Aorta (tissue), 5 donors: ENCODE results near the gene MAGOHB. TPM values are rescaled to one million over a fixed set of nuclear protein-coding genes. Genes with fewer than 3 reads are reported as not detected.
"Not testable (repeated sequence)": the region's sequence is repeated elsewhere in the genome, so short reads cannot be mapped to it uniquely, and the experiment has no call there.

ENCODE experiments used
- ATAC-seq: fragments of 200-7000 bp; cut with Tn5 transposase; one replicate; pipeline ENCODE4 v1.9.1; 2022; ENCODE audit warnings: moderate library complexity; ENCODE audit not compliant: low FRiP score
- DNase-seq, 2 donors: peaks; one replicate each; pipeline ENCODE4 v3.0.0-alpha.2; 2020
- H3K27ac ChIP-seq, 2 donors: one replicate each; pipeline ENCODE4 v1.5.1; 2013; ENCODE audit warnings: low read length in 2 of 2, mild to moderate bottlenecking in 2 of 2, moderate library complexity in 2 of 2, control low read depth in 1 of 2, inconsistent platforms in 1 of 2, low read depth in 1 of 2
- H3K27me3 ChIP-seq, 2 donors: one replicate each; pipeline ENCODE4 v1.6.1; 2013; ENCODE audit warnings: control low read depth in 1 of 2, low read length in 1 of 2, mild to moderate bottlenecking in 1 of 2, moderate library complexity in 1 of 2; ENCODE audit not compliant: insufficient read depth in 2 of 2, control insufficient read depth in 1 of 2
- H3K36me3 ChIP-seq, 2 donors: one replicate each; pipeline ENCODE4 v1.6.1; 2013; ENCODE audit warnings: control low read depth in 1 of 2, low read length in 1 of 2, mild to moderate bottlenecking in 1 of 2; ENCODE audit not compliant: insufficient read depth in 2 of 2, control insufficient read depth in 1 of 2
- H3K4me1 ChIP-seq, 2 donors: one replicate each; pipeline ENCODE4 v1.6.1; 2013; ENCODE audit warnings: low read length in 2 of 2, control low read depth in 1 of 2, mild to moderate bottlenecking in 1 of 2, moderate library complexity in 1 of 2; ENCODE audit not compliant: insufficient read depth in 2 of 2, control insufficient read depth in 1 of 2
- H3K4me3 ChIP-seq, 2 donors: one replicate each; pipeline ENCODE4 v1.5.1; 2013; ENCODE audit warnings: low read length in 2 of 2, control low read depth in 1 of 2, mild to moderate bottlenecking in 1 of 2
- H3K9me3 ChIP-seq: one replicate; pipeline ENCODE4 v1.6.1; 2013; ENCODE audit warnings: mild to moderate bottlenecking, low read length; ENCODE audit not compliant: control insufficient read depth
- WGBS, 2 donors: extraction: QIAGEN DNeasy Blood & Tissue Kit; methylation state at CpG; one replicate each; pipeline ENCODE4 v1.1.7; 2013; 5-methylcytosine and 5-hydroxymethylcytosine counted together
- intact Hi-C, 2 donors: fragments of 100-400 bp; cut with DNase I; formaldehyde crosslinking; loops; one replicate each; pipeline versions ENCODE4 v1.14.2 to v1.15.0; 2022
- polyA plus RNA-seq, 2 donors: library from polyadenylated mRNA; stranded (reverse); fragments of 200-250 nt; gene quantifications; one replicate each; pipeline ENCODE4 v1.2.3, GENCODE V29; 2013
- total RNA-seq, 2 donors: library from RNA; stranded (reverse); fragmentation: NEBNext Ultra II Directional; extraction: Animal tissue kit (Norgen Biotek cat#: 25700); gene quantifications; one replicate each; pipeline ENCODE4 v1.2.1, GENCODE V29; 2021
- donor health status: healthy with polysubstance abuse.
- donor health status: Bipolar disorder and iron deficiency.
- donor health status: DM: no; HTN: no; CAD: no.
- donor health status: DM: no; HTN: no; CAD: no.
- donor health status: DM: yes; HTN: yes; CAD: no.

Gene MAGOHB
- total and polyA plus RNA-seq, 4 donors: 13.6 to 27.4 (median 17.2) TPM

- H3K4me3 ChIP-seq: no peak overlapping the region
- DNase-seq: no peak
- H3K36me3 ChIP-seq: no peaks in the 10 kb centered on the region
- 79 to 80% methylated on average over 10 of the region's 10 CpGs for WGBS, 2 donors
- intact Hi-C loops: no loop called here
- no peak overlapping the region for H3K27ac ChIP-seq
- ATAC-seq: no peak
- H3K4me1 ChIP-seq: no peaks in the 10 kb centered on the region
- H3K27me3 ChIP-seq: no peaks in the 10 kb centered on the region
- no peaks in the 10 kb centered on the region for H3K9me3 ChIP-seq
These were observed 6.8 kb upstream of the MAGOHB start for GRCh38 chr12:10620078-10620779.

GRCh38 chr12:10618338-10618987 is 5.1 kb upstream of the MAGOHB start:
- Histone ChIP-seq H3K4me1 (peaks cover 0 to 3% of the 10 kb centered on the region in 2 donors), H3K36me3 (no peaks in the 10 kb centered on the region), H3K9me3 (no peaks in the 10 kb centered on the region), H3K27ac (no peak overlapping the region), H3K27me3 (no peaks in the 10 kb centered on the region), H3K4me3 (no peak overlapping the region)
- ATAC-seq (no peak), DNase-seq (no peak)
- 70 to 73% methylated on average over 5 of the region's 5 CpGs for WGBS, 2 donors
- intact Hi-C loops: loop anchor here (10.0 kb wide), 2 partner anchors 106 to 866 kb away; partner anchors contain the start of gene YBX3 (in 2 of the 2)

- WGBS, 2 donors: 78 to 79% methylated on average over 6 of the region's 6 CpGs
- intact Hi-C loops: loop anchor here (10.0 kb wide), 2 partner anchors 107 to 867 kb away; partner anchors contain the start of gene YBX3 (in 2 of the 2)
- H3K4me3 ChIP-seq: no peak overlapping the region
- H3K27me3 ChIP-seq: no peaks in the 10 kb centered on the region
- H3K4me1 ChIP-seq: peaks cover 0 to 3% of the 10 kb centered on the region in 2 donors
- DNase-seq: no peak
- no peaks in the 10 kb centered on the region for H3K9me3 ChIP-seq
- ATAC-seq: no peak
- no peak overlapping the region for H3K27ac ChIP-seq
- H3K36me3 ChIP-seq: no peaks in the 10 kb centered on the region
These were observed 4.5 kb upstream of the MAGOHB start for GRCh38 chr12:10617863-10618262.

GRCh38 chr12:10615532-10615931 is 2.1 kb upstream of the MAGOHB start:
- intact Hi-C loops: loop anchor here (10.0 kb wide), 2 partner anchors 109 to 869 kb away; partner anchors contain the start of gene YBX3 (in 2 of the 2)
- WGBS, 2 donors: 68 to 77% methylated on average over 4 of the region's 4 CpGs
- H3K9me3 ChIP-seq: no peaks in the 10 kb centered on the region
- H3K27ac ChIP-seq: no peak overlapping the region
- H3K4me1 ChIP-seq: peaks cover 0 to 3% of the 10 kb centered on the region in 2 donors
- H3K27me3 ChIP-seq: no peaks in the 10 kb centered on the region
- no peaks in the 10 kb centered on the region for H3K36me3 ChIP-seq
- ATAC-seq (no peak), DNase-seq (no peak)
- H3K4me3 ChIP-seq: no peak overlapping the region

GRCh38 chr12:10614056-10614370 is 604 bp upstream of the MAGOHB start:
- peak overlapping the region; percentile 73 to 93 for H3K4me3 ChIP-seq
- peaks cover 0 to 3% of the 10 kb centered on the region in 2 donors for H3K4me1 ChIP-seq
- H3K27me3 ChIP-seq: no peaks in the 10 kb centered on the region
- ATAC-seq: no peak
- 18 to 22% methylated on average over 4 of the region's 4 CpGs for WGBS, 2 donors
- H3K9me3 ChIP-seq: no peaks in the 10 kb centered on the region
- H3K27ac ChIP-seq: peak overlapping the region in 1 of 2 donors; percentile 24
- H3K36me3 ChIP-seq: no peaks in the 10 kb centered on the region
- intact Hi-C loops: loop anchor here (5.0 to 10.0 kb wide), 3 partner anchors 111 to 871 kb away; partner anchors contain the start of gene YBX3 (in 2 of the 2)
- DNase-seq: no peak

- peak; percentile 20 for ATAC-seq
- peak overlapping the region in 1 of 2 donors; percentile 9 for H3K27ac ChIP-seq
- H3K4me1 ChIP-seq: peaks cover 0 to 3% of the 10 kb centered on the region in 2 donors
- H3K27me3 ChIP-seq: no peaks in the 10 kb centered on the region
- DNase-seq: no peak
- no peaks in the 10 kb centered on the region for H3K36me3 ChIP-seq
- peak overlapping the region; percentile 33 to 93 for H3K4me3 ChIP-seq
- intact Hi-C loops: loop anchor here (1.0 to 10.0 kb wide), 4 partner anchors 112 to 872 kb away; partner anchors contain the start of gene YBX3 (in 2 of the 2)
- no peaks in the 10 kb centered on the region for H3K9me3 ChIP-seq
- WGBS, 2 donors: 0 to 1% methylated on average over 6 of the region's 6 CpGs
These were observed 443 bp downstream of the MAGOHB start for GRCh38 chr12:10612984-10613348.

- H3K9me3 ChIP-seq: no peaks in the 10 kb centered on the region
- H3K27me3 ChIP-seq: no peaks in the 10 kb centered on the region
- peaks cover 0 to 3% of the 10 kb centered on the region in 2 donors for H3K4me1 ChIP-seq
- intact Hi-C loops: loop anchor here (5.0 to 10.0 kb wide), 3 partner anchors 113 to 873 kb away; partner anchors contain the start of gene YBX3 (in 2 of the 2)
- WGBS, 2 donors: 63 to 71% methylated on average over 6 of the region's 6 CpGs
- ATAC-seq (no peak), DNase-seq (peak in 1 of 2 donors; percentile 48)
- H3K36me3 ChIP-seq: no peaks in the 10 kb centered on the region
- H3K4me3 ChIP-seq: no peak overlapping the region
- H3K27ac ChIP-seq: no peak overlapping the region
These were observed 1.3 kb downstream of the MAGOHB start for GRCh38 chr12:10612110-10612509.

GRCh38 chr12:10611258-10611657 is 2.2 kb downstream of the MAGOHB start:
- not testable (repeated sequence) for H3K27ac ChIP-seq, ATAC-seq, DNase-seq, H3K9me3 ChIP-seq, H3K4me1 ChIP-seq, H3K36me3 ChIP-seq, H3K27me3 ChIP-seq, H3K4me3 ChIP-seq
- intact Hi-C loops: loop anchor here (5.0 to 10.0 kb wide), 3 partner anchors 114 to 874 kb away; partner anchors contain the start of gene YBX3 (in 2 of the 2)
- 87 to 90% methylated on average over 4 of the region's 4 CpGs for WGBS, 2 donors
